ENCODE data around the gene MYO15A.

DNA sequence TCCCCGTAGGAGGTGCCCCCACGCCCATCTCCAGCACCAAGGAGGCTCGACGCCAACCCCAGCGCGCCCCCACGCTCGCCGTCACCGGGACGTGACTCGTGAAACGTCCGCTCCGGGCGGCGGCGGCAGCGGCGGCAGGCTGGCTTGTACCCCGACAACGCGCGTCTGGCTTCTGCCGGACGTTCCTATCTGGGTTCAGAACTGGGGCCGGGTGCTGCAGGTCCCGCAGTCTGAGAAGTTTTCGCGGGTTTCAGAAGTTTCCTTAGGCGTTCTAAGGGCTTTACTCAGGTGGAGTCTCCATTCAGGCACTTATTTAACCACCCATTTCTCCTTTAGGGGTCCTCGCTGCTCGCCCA, 74.4 kb downstream of the MYO15A start:
- TF ChIP-seq, protein P1, sequence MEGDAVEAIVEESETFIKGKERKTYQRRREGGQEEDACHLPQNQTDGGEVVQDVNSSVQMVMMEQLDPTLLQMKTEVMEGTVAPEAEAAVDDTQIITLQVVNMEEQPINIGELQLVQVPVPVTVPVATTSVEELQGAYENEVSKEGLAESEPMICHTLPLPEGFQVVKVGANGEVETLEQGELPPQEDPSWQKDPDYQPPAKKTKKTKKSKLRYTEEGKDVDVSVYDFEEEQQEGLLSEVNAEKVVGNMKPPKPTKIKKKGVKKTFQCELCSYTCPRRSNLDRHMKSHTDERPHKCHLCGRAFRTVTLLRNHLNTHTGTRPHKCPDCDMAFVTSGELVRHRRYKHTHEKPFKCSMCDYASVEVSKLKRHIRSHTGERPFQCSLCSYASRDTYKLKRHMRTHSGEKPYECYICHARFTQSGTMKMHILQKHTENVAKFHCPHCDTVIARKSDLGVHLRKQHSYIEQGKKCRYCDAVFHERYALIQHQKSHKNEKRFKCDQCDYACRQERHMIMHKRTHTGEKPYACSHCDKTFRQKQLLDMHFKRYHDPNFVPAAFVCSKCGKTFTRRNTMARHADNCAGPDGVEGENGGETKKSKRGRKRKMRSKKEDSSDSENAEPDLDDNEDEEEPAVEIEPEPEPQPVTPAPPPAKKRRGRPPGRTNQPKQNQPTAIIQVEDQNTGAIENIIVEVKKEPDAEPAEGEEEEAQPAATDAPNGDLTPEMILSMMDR (conservative IDR thresholded peaks at IDR 0.05; ENCODE audit: low read length), result no peak
- TF ChIP-seq EZH2phosphoT487 (IDR thresholded peaks at IDR 0.05; ENCODE audit: borderline replicate concordance, low read depth, low read length), result no peak
